Measurements from ENCODE around the gene CAPN15. TPM values are rescaled to one million over a fixed set of nuclear protein-coding genes. Genes with fewer than 3 reads are reported as not detected.
"Not testable (repeated sequence)": the region's sequence is repeated elsewhere in the genome, so short reads cannot be mapped to it uniquely, and the experiment has no call there.

The CAPN15 gene
- total RNA-seq, 4 donors from 2014 or later: 50.3 to 249 (median 167) TPM

DNA sequence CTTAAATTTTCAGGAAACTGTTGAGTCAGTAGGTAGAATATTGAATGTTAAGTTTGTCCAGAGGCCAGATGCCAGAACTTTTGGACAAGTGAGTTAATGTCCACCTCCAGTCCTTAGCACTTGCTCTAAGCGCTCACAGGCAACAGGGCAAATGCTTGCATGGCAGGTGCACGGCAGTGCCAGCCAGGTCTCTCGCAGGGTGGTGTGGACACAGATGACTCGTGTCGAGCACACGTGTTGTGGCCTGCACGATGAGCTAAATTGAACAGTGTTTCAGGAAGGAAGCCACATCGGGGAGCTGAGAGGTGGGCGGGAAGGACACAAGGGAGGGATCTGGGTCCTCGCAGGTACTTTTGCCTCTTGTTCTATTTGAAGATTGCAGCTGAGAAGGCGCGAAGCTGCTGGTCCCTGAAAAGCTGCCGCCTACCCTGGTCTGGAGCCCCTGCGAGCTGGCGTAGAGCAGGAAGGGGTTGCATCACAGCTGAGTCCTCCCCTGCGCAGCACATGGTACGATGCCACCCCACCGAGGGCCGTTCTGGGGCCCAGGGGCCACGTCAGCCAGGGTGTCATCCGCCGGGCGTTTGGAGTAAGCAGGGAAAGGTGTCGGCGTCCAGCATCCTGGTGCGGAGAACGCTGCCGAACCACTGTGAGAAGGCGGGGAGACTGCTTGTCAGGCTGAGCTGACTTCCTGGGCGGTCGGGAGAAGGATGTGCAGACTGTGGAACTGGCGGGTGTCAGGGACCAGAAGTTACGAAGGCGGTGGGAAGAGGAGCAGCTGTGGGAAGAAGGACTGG is 68.6 kb downstream of the CAPN15 start:
- H3K27me3 ChIP-seq: no peaks in the 10 kb centered on the region
- no peak overlapping the region for H3K4me3 ChIP-seq
- TF ChIP-seq, protein P1, sequence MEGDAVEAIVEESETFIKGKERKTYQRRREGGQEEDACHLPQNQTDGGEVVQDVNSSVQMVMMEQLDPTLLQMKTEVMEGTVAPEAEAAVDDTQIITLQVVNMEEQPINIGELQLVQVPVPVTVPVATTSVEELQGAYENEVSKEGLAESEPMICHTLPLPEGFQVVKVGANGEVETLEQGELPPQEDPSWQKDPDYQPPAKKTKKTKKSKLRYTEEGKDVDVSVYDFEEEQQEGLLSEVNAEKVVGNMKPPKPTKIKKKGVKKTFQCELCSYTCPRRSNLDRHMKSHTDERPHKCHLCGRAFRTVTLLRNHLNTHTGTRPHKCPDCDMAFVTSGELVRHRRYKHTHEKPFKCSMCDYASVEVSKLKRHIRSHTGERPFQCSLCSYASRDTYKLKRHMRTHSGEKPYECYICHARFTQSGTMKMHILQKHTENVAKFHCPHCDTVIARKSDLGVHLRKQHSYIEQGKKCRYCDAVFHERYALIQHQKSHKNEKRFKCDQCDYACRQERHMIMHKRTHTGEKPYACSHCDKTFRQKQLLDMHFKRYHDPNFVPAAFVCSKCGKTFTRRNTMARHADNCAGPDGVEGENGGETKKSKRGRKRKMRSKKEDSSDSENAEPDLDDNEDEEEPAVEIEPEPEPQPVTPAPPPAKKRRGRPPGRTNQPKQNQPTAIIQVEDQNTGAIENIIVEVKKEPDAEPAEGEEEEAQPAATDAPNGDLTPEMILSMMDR (IDR thresholded peaks at IDR 0.05): no peak
- TF ChIP-seq POLR2A (IDR thresholded peaks at IDR 0.05): no peak
- H3K9me3 ChIP-seq: no peaks in the 10 kb centered on the region
- no peak for DNase-seq
- peaks cover 5 to 39% (median 10%) of the 10 kb centered on the region in 4 donors for H3K4me1 ChIP-seq
- H3K27ac ChIP-seq: no peak overlapping the region
- H3K36me3 ChIP-seq: peaks cover 0 to 27% (median 0%) of the 10 kb centered on the region in 3 donors

DNA sequence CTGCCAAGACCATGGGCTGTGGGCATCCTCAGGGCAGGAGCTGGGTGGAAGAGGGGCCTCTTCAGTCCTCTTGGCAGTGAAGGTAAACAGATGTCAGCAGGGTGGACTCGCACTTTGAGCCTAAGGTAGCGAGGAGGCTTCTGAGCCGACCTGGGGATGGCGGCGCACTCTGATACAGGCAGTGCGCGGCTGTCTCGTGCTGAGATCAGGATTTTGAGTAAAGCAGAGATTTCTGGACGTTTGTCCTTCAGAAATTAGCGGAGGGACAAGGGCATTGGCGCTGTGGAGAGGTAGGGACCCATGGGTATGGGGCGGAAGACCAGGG is 69.2 kb downstream of the CAPN15 start:
- no peak overlapping the region for H3K27ac ChIP-seq
- DNase-seq: no peak
- no peaks in the 10 kb centered on the region for H3K9me3 ChIP-seq
- no peaks in the 10 kb centered on the region for H3K27me3 ChIP-seq
- H3K4me1 ChIP-seq: peaks cover 5 to 34% (median 10%) of the 10 kb centered on the region in 4 donors
- H3K4me3 ChIP-seq: no peak overlapping the region
- H3K36me3 ChIP-seq: peaks cover 0 to 27% (median 0%) of the 10 kb centered on the region in 3 donors
- TF ChIP-seq, protein P1 (IDR thresholded peaks at IDR 0.05): no peak
- TF ChIP-seq POLR2A (IDR thresholded peaks at IDR 0.05): no peak

DNA sequence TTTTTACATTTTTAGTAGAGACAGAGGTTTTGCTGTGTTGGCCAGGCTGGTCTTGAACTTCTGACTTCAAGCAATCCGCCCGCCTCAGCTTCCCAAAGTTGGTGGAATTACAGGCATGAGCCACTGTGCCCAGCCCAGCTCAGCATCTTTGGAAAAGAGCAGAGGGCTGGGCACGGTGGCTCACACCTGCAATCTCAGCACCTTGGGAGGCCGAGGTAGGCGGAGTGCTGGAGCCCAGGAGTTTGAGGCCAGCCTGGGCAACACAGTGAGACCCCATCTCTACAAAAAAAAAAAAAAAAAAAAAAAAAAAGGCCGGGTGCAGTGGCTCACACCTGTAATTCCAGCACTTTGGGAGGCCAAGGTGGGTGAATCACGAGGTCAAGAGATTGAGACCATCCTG is 70.1 kb downstream of the CAPN15 start:
- H3K27ac ChIP-seq, H3K9me3 ChIP-seq, DNase-seq, H3K27me3 ChIP-seq, H3K4me3 ChIP-seq: not testable (repeated sequence)
- peaks cover 0 to 24% (median 3%) of the 10 kb centered on the region in 4 donors for H3K4me1 ChIP-seq
- H3K36me3 ChIP-seq: peaks cover 0 to 27% (median 0%) of the 10 kb centered on the region in 3 donors

DNA sequence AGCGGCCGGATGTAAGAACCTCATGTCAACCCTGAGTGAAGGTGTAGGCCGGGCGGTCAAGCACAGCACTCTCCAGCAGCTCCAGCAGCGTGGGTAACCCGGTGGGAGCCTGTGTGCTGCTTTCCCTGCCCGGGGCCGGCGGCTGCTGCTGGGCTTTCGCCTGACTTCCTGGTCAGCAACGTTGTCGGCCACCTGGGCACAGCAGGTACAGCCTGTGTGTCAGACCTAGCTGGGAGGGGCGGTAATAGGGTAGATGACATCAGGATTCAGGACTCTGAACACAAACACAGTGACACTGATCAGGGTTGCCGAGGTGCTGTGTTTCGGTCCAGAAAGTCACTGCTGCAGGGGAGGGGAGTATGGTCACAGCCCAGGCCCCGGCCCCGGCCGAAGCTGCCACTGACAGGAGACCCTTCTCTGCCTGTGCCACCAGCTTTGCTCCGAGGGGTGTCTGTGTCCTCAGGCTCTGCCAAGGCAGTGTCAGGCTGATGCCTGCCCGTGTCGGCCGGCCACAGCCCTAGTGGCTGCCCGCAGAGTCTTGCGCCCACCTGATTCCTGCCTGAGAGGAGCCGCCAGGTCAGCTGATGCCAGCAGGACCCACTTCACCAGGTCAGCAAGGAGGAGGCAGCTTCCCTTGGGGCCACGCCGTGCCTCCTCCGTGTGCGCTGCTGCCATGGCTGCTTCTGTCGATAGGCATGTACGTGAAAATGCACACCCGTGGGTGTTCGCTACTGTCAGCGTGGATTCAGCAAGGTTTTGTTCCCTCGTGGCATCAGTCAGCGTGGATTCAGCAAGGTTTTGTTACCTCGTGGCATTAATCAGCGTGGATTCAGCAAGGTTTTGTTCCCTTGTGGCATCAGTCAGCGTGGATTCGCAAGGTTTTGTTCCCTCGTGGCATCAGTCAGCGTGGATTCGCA is 71.6 kb downstream of the CAPN15 start:
- TF ChIP-seq, protein P1 (IDR thresholded peaks at IDR 0.05): no peak
- no peak for TF ChIP-seq POLR2A (IDR thresholded peaks at IDR 0.05)
- Histone ChIP-seq H3K9me3 (no peaks in the 10 kb centered on the region), H3K36me3 (peaks cover 0 to 27% (median 0%) of the 10 kb centered on the region in 3 donors), H3K4me3 (no peak overlapping the region), H3K4me1 (peaks cover 0 to 14% (median 0%) of the 10 kb centered on the region in 4 donors), H3K27ac (no peak overlapping the region), H3K27me3 (no peaks in the 10 kb centered on the region)
- DNase-seq: no peak

DNA sequence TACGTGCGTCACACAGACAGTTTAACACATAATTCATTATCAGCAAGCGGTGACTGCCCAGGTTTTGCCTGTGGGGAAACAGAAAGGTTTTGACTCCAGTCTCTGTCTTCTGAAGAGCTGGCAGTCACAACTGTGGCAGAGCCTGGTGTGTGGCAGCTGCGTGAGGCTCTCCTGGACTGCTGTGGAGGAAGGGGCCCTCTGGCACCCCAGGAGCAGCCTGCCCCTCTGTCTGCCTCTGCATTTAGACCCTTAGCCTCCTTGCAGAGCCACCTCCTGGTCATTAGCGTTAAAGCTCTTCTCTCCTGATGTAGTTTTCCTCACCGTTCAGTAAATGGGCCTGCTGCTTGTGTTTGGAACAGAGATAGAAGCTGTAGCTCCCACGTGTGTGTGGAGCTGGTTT is 73.3 kb downstream of the CAPN15 start:
- no peak for DNase-seq
- no peaks in the 10 kb centered on the region for H3K9me3 ChIP-seq
- no peaks in the 10 kb centered on the region for H3K4me1 ChIP-seq
- no peaks in the 10 kb centered on the region for H3K27me3 ChIP-seq
- TF ChIP-seq POLR2A (IDR thresholded peaks at IDR 0.05): no peak
- TF ChIP-seq, protein P1 (IDR thresholded peaks at IDR 0.05): peak in 3 of 6 experiments; percentile 16 to 25 (median 18)
- H3K36me3 ChIP-seq: peaks cover 0 to 27% (median 0%) of the 10 kb centered on the region in 3 donors
- no peak overlapping the region for H3K4me3 ChIP-seq
- no peak overlapping the region for H3K27ac ChIP-seq

DNA sequence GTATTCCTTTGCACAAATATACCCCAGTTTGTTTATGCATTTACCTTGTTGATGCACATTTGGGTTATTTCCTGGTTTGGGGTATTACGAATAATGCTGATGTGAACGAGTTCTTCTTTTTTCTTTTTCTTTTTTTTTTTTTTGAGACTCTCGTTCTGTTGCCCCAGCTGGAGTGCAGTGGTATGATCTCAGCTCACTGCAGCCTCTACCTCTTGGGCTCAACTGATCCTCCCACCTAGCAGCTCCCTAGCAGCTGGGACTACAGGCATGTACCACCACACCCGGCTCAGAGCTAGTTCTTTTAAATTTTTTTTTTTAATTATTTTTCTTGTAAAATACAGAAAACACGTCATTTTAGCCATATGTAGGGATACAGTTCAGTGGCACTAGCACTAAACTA is 76.4 kb downstream of the CAPN15 start:
- TF ChIP-seq, protein P1 (IDR thresholded peaks at IDR 0.05): no peak
- TF ChIP-seq POLR2A (IDR thresholded peaks at IDR 0.05): no peak
- H3K4me3 ChIP-seq: no peak overlapping the region
- no peak for DNase-seq
- H3K36me3 ChIP-seq: peaks cover 0 to 11% (median 0%) of the 10 kb centered on the region in 3 donors
- no peak overlapping the region for H3K27ac ChIP-seq
- H3K4me1 ChIP-seq: no peaks in the 10 kb centered on the region
- H3K9me3 ChIP-seq: no peaks in the 10 kb centered on the region
- no peaks in the 10 kb centered on the region for H3K27me3 ChIP-seq

All from Peyer's patch (tissue), 4 donors.